Liver (tissue), 3 donors: ENCODE data around the gene SCPEP1.

Experiments used
- CTCF ChIP-seq: fragments of 150-350 bp; IDR thresholded peaks from 2 replicates; pipeline ENCODE4 v1.5.1; 2017; ENCODE audit warnings: improper control_type of control experiment, low read depth, low read length; ENCODE audit not compliant: missing input control
- HNF4A ChIP-seq, 2 donors: conservative IDR thresholded peaks; 2 replicates each; pipeline ENCODE4 v1.6.1; 2016; ENCODE audit warnings: antibody characterized with exemption in 2 of 2, mild to moderate bottlenecking in 2 of 2
- JUND ChIP-seq, 2 donors: IDR thresholded peaks; 2 replicates each; pipeline ENCODE4 v1.6.1; 2016; ENCODE audit warnings: antibody characterized with exemption in 2 of 2
- MAX ChIP-seq: IDR thresholded peaks from 2 replicates; pipeline ENCODE4 v1.6.1; 2016; ENCODE audit warnings: antibody characterized with exemption
- RAD21 ChIP-seq, 2 donors: IDR thresholded peaks; 2 replicates each; pipeline ENCODE4 v1.6.1; 2016; ENCODE audit warnings: antibody characterized with exemption in 2 of 2, mild to moderate bottlenecking in 2 of 2
- REST ChIP-seq: IDR thresholded peaks from 2 replicates; pipeline ENCODE4 v1.6.1; 2016; ENCODE audit warnings: antibody characterized with exemption, mild to moderate bottlenecking
- SP1 ChIP-seq: IDR thresholded peaks from 2 replicates; pipeline ENCODE4 v1.6.1; 2018; ENCODE audit warnings: antibody characterized with exemption, mild to moderate bottlenecking
- ZBTB33 ChIP-seq: IDR thresholded peaks from 2 replicates; pipeline ENCODE4 v1.6.1; 2016; ENCODE audit warnings: antibody characterized with exemption
- donor health status: healthy.
- donor health status: healthy.

- TF ChIP-seq MAX, result no peak
- TF ChIP-seq CTCF, result peak; percentile 48
- no peak for TF ChIP-seq SP1
- TF ChIP-seq RAD21 (IDR thresholded peaks at IDR 0.05), result peak; percentile 69 to 80
- no peak for TF ChIP-seq JUND (IDR thresholded peaks at IDR 0.05)
- no peak for TF ChIP-seq ZBTB33
- no peak for TF ChIP-seq REST
- no peak for TF ChIP-seq HNF4A (conservative IDR thresholded peaks at IDR 0.05)
Observed at GRCh38 chr17:57004944-57005579, 27.1 kb downstream of the SCPEP1 start.
